ENCODE measurements around the gene AUNIP. TPM values are rescaled to one million over a fixed set of nuclear protein-coding genes. Genes with fewer than 3 reads are reported as not detected.

The AUNIP gene
- total RNA-seq, 3 donors from 2014 or later (not counting 1 experiment from before 2014, with no cell fraction given), result 0.16 to 0.50 (median 0.20) TPM

DNA sequence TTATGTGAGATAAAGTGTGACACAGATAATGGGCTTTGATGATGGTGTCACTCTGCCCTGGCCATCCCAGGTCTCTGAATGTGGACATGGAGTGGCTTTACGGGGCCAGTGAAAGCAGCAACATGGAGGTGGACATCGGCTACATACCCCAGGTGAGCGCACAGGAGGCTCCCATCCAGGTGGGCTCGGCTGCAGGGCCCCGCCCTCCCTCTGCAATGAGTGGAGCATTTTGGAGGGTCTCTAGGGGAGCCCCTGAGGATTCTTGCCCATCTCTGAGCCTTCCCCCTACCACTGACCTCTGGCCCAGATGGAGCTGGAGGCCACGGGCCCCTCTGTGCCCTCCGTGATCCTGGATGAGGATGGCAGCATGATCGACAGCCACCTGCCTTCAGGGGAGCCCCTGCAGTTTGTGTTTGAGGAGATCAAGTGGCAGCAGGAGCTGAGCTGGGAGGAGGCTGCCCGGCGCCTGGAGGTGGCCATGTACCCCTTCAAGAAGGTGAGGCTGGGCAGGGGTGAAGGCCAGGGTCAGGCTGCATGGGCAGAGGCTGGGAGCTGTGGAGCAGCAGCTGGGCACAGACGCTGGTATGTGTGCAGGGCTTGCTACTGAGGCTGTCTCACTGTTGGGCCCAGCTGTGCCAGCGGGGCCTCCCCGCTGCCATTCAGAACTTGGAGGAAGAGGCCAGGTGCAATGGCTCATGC, 47.7 kb downstream of the AUNIP start:
- Mint-ChIP-seq H3K36me3 (no peaks in the 10 kb centered on the region), H3K27me3 (ENCODE audit: low read depth in 2 of 2) (no peaks in the 10 kb centered on the region), H3K4me3 (no peak overlapping the region), H3K4me1 (peaks cover 0 to 5% of the 10 kb centered on the region in 2 donors), H3K9me3 (no peaks in the 10 kb centered on the region), H3K27ac (no peak overlapping the region)
- no peak overlapping the region for H3K27ac ChIP-seq (ENCODE audit: low read length)
- WGBS (ENCODE audit: insufficient coverage), result 94% methylated on average over 13 of the region's 13 CpGs
- ATAC-seq (no peak), DNase-seq (no peak)
- H3K4me1 ChIP-seq (ENCODE audit: control insufficient read depth, insufficient read depth, low read length), result peaks cover 15% of the 10 kb centered on the region
- TF ChIP-seq, protein P1, sequence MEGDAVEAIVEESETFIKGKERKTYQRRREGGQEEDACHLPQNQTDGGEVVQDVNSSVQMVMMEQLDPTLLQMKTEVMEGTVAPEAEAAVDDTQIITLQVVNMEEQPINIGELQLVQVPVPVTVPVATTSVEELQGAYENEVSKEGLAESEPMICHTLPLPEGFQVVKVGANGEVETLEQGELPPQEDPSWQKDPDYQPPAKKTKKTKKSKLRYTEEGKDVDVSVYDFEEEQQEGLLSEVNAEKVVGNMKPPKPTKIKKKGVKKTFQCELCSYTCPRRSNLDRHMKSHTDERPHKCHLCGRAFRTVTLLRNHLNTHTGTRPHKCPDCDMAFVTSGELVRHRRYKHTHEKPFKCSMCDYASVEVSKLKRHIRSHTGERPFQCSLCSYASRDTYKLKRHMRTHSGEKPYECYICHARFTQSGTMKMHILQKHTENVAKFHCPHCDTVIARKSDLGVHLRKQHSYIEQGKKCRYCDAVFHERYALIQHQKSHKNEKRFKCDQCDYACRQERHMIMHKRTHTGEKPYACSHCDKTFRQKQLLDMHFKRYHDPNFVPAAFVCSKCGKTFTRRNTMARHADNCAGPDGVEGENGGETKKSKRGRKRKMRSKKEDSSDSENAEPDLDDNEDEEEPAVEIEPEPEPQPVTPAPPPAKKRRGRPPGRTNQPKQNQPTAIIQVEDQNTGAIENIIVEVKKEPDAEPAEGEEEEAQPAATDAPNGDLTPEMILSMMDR (IDR thresholded peaks at IDR 0.05), result no peak
- H3K9me3 ChIP-seq (ENCODE audit: control insufficient read depth, insufficient read depth, low read length), result no peaks in the 10 kb centered on the region
- intact Hi-C loops (cut with micrococcal nuclease), result loop anchor here (5.0 kb wide), 1 partner anchor 309 kb away; no protein-coding TSS in a partner anchor
- H3K27me3 ChIP-seq (ENCODE audit: control insufficient read depth, insufficient read depth, low read length), result no peaks in the 10 kb centered on the region
- H3K36me3 ChIP-seq (ENCODE audit: control insufficient read depth, insufficient read depth, low read length), result no peaks in the 10 kb centered on the region
- no peak overlapping the region for H3K4me3 ChIP-seq (ENCODE audit: low read length)

DNA sequence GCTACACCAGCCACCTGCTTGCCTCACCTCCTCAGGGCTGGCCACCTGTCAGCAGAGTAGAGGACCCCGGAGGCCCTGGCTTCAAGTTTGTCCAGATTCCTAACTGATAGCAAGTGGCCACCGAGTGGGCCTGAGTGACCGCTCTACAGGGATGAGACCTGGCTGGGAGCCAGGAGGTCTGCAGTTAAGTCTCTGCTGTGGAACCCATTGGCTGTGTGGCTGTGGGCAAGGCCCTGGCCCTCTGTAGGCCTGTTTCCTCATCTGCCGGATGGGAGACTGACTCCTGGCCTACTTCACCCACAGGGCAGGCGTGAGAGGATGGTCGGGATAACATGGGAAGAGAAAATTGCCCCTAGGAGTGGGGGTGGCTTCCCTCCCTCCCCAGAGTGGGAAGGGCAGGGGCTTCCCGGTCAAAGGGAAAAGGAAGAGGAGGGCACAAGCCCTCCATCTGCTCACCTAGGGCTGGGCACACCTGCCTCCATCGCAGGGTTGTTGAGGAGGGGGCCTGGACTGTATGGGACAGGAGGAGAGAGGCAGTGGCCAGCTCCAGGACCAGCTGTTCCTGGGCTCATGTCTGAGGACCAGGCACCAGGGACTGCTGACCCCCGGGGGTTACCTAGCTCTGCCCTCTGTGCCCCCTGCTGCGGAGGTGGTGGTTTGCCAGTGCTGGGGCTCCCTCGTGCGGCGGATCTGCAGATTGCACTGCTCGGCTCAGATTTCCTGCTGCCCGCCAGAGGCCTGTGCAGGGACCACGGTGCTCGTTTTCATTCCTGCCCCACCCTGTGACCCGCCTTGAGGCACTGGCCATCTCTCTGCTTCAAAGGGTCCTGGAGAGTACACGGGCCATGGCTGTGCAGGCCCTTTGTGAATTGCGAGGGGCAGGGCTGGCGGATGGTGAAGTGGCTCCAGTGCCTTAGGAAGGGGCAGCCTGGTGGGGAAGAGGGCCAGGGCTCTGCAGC, 48.6 kb downstream of the AUNIP start:
- ATAC-seq (peak; percentile 84 to 99 (median 97)), DNase-seq (peak; percentile 82 to 88)
- H3K27ac ChIP-seq (ENCODE audit: low read length), result no peak overlapping the region
- H3K36me3 ChIP-seq (ENCODE audit: control insufficient read depth, insufficient read depth, low read length), result no peaks in the 10 kb centered on the region
- no peaks in the 10 kb centered on the region for H3K9me3 ChIP-seq (ENCODE audit: control insufficient read depth, insufficient read depth, low read length)
- TF ChIP-seq, protein P1 (IDR thresholded peaks at IDR 0.05), result peak; percentile 93
- no peak overlapping the region for H3K4me3 ChIP-seq (ENCODE audit: low read length)
- WGBS (ENCODE audit: insufficient coverage), result 34% methylated on average over 18 of the region's 21 CpGs
- peaks cover 0 to 5% of the 10 kb centered on the region in 2 donors for H3K4me1 Mint-ChIP-seq
- peaks cover 15% of the 10 kb centered on the region for H3K4me1 ChIP-seq (ENCODE audit: control insufficient read depth, insufficient read depth, low read length)
- H3K9me3 Mint-ChIP-seq, result no peaks in the 10 kb centered on the region
- no peak overlapping the region for H3K27ac Mint-ChIP-seq
- no peak overlapping the region for H3K4me3 Mint-ChIP-seq
- no peaks in the 10 kb centered on the region for H3K36me3 Mint-ChIP-seq
- H3K27me3 Mint-ChIP-seq (ENCODE audit: low read depth in 2 of 2), result no peaks in the 10 kb centered on the region
- no peaks in the 10 kb centered on the region for H3K27me3 ChIP-seq (ENCODE audit: control insufficient read depth, insufficient read depth, low read length)
- intact Hi-C loops (cut with micrococcal nuclease), result loop anchor here (5.0 kb wide), 1 partner anchor 308 kb away; no protein-coding TSS in a partner anchor

DNA sequence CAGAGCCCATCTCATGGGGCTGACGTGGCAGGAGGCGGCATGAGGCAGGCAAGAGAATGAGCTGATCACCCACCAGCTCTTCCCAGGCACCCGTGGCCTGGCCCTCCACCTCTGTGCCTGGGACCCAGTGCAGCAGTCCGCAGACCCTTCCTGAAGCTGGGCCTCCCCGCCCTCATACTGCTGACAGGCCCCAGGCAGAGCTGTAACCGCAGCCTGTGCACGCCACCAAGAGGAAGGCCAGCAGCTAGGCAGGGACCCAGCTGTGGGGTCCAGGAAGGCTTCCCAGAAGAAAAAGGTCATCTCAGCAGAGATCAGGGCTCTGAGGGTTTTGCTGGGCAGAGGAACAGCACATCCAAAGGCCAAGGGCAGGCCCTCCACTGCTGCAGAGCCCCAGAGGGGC, 49.3 kb downstream of the AUNIP start:
- no peaks in the 10 kb centered on the region for H3K9me3 ChIP-seq (ENCODE audit: control insufficient read depth, insufficient read depth, low read length)
- no peak overlapping the region for H3K4me3 ChIP-seq (ENCODE audit: low read length)
- Mint-ChIP-seq H3K36me3 (no peaks in the 10 kb centered on the region), H3K4me3 (no peak overlapping the region), H3K27ac (no peak overlapping the region), H3K9me3 (no peaks in the 10 kb centered on the region), H3K4me1 (peaks cover 0 to 2% of the 10 kb centered on the region in 2 donors), H3K27me3 (ENCODE audit: low read depth in 2 of 2) (no peaks in the 10 kb centered on the region)
- TF ChIP-seq, protein P1 (IDR thresholded peaks at IDR 0.05), result no peak
- no peaks in the 10 kb centered on the region for H3K36me3 ChIP-seq (ENCODE audit: control insufficient read depth, insufficient read depth, low read length)
- peaks cover 15% of the 10 kb centered on the region for H3K4me1 ChIP-seq (ENCODE audit: control insufficient read depth, insufficient read depth, low read length)
- H3K27ac ChIP-seq (ENCODE audit: low read length), result no peak overlapping the region
- intact Hi-C loops (cut with micrococcal nuclease), result loop anchor here (5.0 kb wide), 1 partner anchor 308 kb away; no protein-coding TSS in a partner anchor
- H3K27me3 ChIP-seq (ENCODE audit: control insufficient read depth, insufficient read depth, low read length), result no peaks in the 10 kb centered on the region
- ATAC-seq (no peak), DNase-seq (no peak)
- WGBS (ENCODE audit: insufficient coverage), result 84% methylated on average over 7 of the region's 7 CpGs

All from natural killer cell (primary cell).